HepG2 (cell line): ENCODE results near the gene PEX11A. TPM values are rescaled to one million over a fixed set of nuclear protein-coding genes. Genes with fewer than 3 reads are reported as not detected.
A peak's percentile ranks its signal among the peaks of the same experiment; 100 is the strongest.

Experiments used
- MTA1 ChIP-seq: sonication (generic); formaldehyde crosslinking; IDR thresholded peaks from 2 replicates; pipeline ENCODE4 v1.4.0; 2020; ENCODE audit warnings: missing genetic modification reagents, mild to moderate bottlenecking, borderline replicate concordance
- SPEN ChIP-seq: sonication (generic); formaldehyde crosslinking; IDR thresholded peaks from 2 replicates; pipeline ENCODE4 v1.5.1; 2020; ENCODE audit warnings: low read depth, mild to moderate bottlenecking, missing genetic modification reagents
- ZBTB21 ChIP-seq: sonication (generic); formaldehyde crosslinking; IDR thresholded peaks from 2 replicates; pipeline ENCODE4 v1.4.0; 2020; ENCODE audit warnings: missing genetic modification reagents
- ZFP37 ChIP-seq: sonication (generic); formaldehyde crosslinking; IDR thresholded peaks from 2 replicates; pipeline ENCODE4 v1.4.0; 2020; ENCODE audit warnings: missing genetic modification reagents, borderline replicate concordance
- ZNF124 ChIP-seq: sonication (generic); formaldehyde crosslinking; IDR thresholded peaks from 2 replicates; pipeline ENCODE4 v1.4.0; 2020; ENCODE audit warnings: missing genetic modification reagents
- ZNF605 ChIP-seq: sonication (generic); formaldehyde crosslinking; IDR thresholded peaks from 2 replicates; pipeline ENCODE4 v1.8.0; 2022; ENCODE audit warnings: mild to moderate bottlenecking, missing genetic modification reagents
- ZNF672 ChIP-seq: sonication (generic); formaldehyde crosslinking; IDR thresholded peaks from 2 replicates; pipeline ENCODE4 v1.8.1; 2022; ENCODE audit warnings: missing genetic modification reagents
- ZNF775 ChIP-seq: sonication (generic); formaldehyde crosslinking; IDR thresholded peaks from 2 replicates; pipeline ENCODE4 v1.4.0; 2020; ENCODE audit warnings: missing genetic modification reagents, mild to moderate bottlenecking, moderate library complexity, borderline replicate concordance
- ZZZ3 ChIP-seq: sonication (generic); formaldehyde crosslinking; IDR thresholded peaks from 2 replicates; pipeline ENCODE4 v1.4.0; 2020; ENCODE audit warnings: missing genetic modification reagents, mild to moderate bottlenecking, borderline replicate concordance
- polyA plus RNA-seq, 8 experiments: library from polyadenylated mRNA; depleted of rRNA in 3 of 8; stranded (reverse) in 7 of 8; unstranded in 1 of 8; fragments of >200 nt; fragmentation: Illumina TruSeq in 4 of 8; extraction: Trizol in 4 of 8; gene quantifications; 2 replicates each; pipeline versions ENCODE4 v1.2.1 to v1.2.3, GENCODE V29; 2011 to 2016; ENCODE audit warnings: low read depth in 4 of 8, missing spikeins in 1 of 8, mixed read lengths in 1 of 8; ENCODE audit not compliant: insufficient read depth in 1 of 8
- total RNA-seq, 5 experiments: library from RNA; depleted of rRNA; stranded (reverse); fragments of >200 nt; fragmentation: Illumina TruSeq; extraction: Trizol; gene quantifications; 2 replicates each; pipeline ENCODE4 v1.2.3, GENCODE V29; 2016; ENCODE audit warnings: low read depth in 1 of 5
- TF ChIP-seq, protein P1 (sequence below): sonication (generic); formaldehyde crosslinking; IDR thresholded peaks from 2 replicates; pipeline ENCODE4 v1.9.0; 2022; ENCODE audit warnings: low read depth, missing genetic modification reagents
- TF ChIP-seq, protein P2 (sequence below): sonication (generic); formaldehyde crosslinking; IDR thresholded peaks from 2 replicates; pipeline ENCODE4 v1.8.0; 2022; ENCODE audit warnings: missing genetic modification reagents, mild to moderate bottlenecking, inconsistent platforms, borderline replicate concordance
- TF ChIP-seq, protein P3 (sequence below): sonication (generic); formaldehyde crosslinking; IDR thresholded peaks from 2 replicates; pipeline ENCODE4 v1.4.0; 2020; ENCODE audit warnings: missing genetic modification reagents
- TF ChIP-seq, protein P4 (sequence below): sonication (generic); formaldehyde crosslinking; IDR thresholded peaks from 2 replicates; pipeline ENCODE4 v1.4.0; 2020; ENCODE audit warnings: mild to moderate bottlenecking, missing genetic modification reagents, borderline replicate concordance
- TF ChIP-seq, protein P5 (sequence below), 2 experiments: sonication (generic) in 1 of 2; formaldehyde crosslinking in 1 of 2; IDR thresholded peaks; 2 replicates each; pipeline versions ENCODE4 v1.4.0 to v1.6.1; 2016 to 2020; ENCODE audit warnings: borderline replicate concordance in 1 of 2, low read depth in 1 of 2, mild to moderate bottlenecking in 1 of 2, missing genetic modification reagents in 1 of 2
- TF ChIP-seq, protein P6 (sequence below): sonication (generic); formaldehyde crosslinking; IDR thresholded peaks from 2 replicates; pipeline ENCODE4 v1.4.0; 2020; ENCODE audit warnings: missing genetic modification reagents

PEX11A gene
- total and polyA plus RNA-seq, 2 of the 13 experiments (the other 11 are each of a cell fraction or from before 2014, with no cell fraction given) = 9.9 to 15.1 TPM

DNA sequence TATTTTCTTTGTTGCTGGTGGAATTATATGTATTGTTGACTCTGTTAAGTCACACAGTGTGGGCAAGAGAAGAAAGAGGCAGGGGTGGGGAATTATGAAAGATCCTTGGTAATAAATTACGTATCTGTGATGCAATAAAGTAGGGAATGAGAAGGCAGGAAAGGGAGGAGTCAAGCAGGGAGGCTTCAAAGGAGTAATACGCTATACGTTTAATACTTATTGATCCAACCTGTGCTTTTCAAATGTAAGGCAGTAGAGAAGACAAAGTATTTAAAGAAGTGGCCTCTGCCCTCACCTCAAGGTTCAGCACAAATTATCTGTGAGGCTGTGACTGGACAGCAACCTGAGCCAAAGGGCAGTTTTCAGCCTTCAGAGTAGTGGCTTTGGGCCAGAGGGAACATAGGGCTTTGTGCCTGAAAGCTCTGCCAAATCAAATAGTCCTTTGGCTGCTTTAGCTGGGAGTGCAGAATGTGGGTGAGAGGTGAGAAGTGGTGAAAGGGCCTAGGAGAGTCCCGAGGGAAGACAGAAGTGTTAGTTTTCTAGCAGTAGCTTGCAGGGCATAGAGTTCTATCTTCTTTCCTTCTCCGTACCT is 10.2 kb downstream of the PEX11A start (continued):
- TF ChIP-seq, protein P1, sequence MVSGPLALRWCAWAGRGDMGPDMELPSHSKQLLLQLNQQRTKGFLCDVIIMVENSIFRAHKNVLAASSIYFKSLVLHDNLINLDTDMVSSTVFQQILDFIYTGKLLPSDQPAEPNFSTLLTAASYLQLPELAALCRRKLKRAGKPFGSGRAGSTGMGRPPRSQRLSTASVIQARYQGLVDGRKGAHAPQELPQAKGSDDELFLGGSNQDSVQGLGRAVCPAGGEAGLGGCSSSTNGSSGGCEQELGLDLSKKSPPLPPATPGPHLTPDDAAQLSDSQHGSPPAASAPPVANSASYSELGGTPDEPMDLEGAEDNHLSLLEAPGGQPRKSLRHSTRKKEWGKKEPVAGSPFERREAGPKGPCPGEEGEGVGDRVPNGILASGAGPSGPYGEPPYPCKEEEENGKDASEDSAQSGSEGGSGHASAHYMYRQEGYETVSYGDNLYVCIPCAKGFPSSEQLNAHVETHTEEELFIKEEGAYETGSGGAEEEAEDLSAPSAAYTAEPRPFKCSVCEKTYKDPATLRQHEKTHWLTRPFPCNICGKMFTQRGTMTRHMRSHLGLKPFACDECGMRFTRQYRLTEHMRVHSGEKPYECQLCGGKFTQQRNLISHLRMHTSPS (CRISPR knock-in tag) = no peak
- TF ChIP-seq ZZZ3 (CRISPR knock-in tag) (no peak), ZNF672 (CRISPR knock-in tag) (no peak), ZBTB21 (peak; percentile 95), ZNF605 (CRISPR knock-in tag) (peak; percentile 46; the same call in 1 of the 2 replicates), ZNF124 (CRISPR knock-in tag) (no peak), SPEN (CRISPR knock-in tag) (peak; percentile 20; the same call in 1 of the 2 replicates), ZNF775 (CRISPR knock-in tag) (no peak), MTA1 (no peak), ZFP37 (CRISPR knock-in tag) (no peak)
- TF ChIP-seq, protein P2, sequence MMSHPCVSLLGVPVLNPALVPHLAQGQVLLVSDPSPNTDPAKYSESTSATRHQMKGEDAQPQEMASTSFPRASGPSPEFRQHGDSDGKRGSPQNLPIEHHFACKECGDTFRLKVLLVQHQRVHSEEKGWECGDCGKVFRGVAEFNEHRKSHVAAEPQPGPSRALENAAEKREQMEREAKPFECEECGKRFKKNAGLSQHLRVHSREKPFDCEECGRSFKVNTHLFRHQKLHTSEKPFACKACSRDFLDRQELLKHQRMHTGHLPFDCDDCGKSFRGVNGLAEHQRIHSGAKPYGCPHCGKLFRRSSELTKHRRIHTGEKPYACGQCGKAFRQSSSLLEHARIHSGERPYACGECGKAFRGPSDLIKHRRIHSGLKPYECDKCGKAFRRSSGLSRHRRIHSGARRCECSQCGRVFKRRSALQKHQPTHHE = no peak
- TF ChIP-seq, protein P3, sequence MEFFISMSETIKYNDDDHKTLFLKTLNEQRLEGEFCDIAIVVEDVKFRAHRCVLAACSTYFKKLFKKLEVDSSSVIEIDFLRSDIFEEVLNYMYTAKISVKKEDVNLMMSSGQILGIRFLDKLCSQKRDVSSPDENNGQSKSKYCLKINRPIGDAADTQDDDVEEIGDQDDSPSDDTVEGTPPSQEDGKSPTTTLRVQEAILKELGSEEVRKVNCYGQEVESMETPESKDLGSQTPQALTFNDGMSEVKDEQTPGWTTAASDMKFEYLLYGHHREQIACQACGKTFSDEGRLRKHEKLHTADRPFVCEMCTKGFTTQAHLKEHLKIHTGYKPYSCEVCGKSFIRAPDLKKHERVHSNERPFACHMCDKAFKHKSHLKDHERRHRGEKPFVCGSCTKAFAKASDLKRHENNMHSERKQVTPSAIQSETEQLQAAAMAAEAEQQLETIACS (CRISPR knock-in tag) = no peak
- TF ChIP-seq, protein P4, sequence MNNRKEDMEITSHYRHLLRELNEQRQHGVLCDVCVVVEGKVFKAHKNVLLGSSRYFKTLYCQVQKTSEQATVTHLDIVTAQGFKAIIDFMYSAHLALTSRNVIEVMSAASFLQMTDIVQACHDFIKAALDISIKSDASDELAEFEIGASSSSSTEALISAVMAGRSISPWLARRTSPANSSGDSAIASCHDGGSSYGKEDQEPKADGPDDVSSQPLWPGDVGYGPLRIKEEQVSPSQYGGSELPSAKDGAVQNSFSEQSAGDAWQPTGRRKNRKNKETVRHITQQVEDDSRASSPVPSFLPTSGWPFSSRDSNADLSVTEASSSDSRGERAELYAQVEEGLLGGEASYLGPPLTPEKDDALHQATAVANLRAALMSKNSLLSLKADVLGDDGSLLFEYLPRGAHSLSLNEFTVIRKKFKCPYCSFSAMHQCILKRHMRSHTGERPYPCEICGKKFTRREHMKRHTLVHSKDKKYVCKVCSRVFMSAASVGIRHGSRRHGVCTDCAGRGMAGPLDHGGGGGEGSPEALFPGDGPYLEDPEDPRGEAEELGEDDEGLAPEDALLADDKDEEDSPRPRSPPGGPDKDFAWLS (CRISPR knock-in tag) = no peak
- TF ChIP-seq, protein P5, sequence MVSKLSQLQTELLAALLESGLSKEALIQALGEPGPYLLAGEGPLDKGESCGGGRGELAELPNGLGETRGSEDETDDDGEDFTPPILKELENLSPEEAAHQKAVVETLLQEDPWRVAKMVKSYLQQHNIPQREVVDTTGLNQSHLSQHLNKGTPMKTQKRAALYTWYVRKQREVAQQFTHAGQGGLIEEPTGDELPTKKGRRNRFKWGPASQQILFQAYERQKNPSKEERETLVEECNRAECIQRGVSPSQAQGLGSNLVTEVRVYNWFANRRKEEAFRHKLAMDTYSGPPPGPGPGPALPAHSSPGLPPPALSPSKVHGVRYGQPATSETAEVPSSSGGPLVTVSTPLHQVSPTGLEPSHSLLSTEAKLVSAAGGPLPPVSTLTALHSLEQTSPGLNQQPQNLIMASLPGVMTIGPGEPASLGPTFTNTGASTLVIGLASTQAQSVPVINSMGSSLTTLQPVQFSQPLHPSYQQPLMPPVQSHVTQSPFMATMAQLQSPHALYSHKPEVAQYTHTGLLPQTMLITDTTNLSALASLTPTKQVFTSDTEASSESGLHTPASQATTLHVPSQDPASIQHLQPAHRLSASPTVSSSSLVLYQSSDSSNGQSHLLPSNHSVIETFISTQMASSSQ (IDR thresholded peaks at IDR 0.05; ENCODE audit: low read depth) = no peak; the same call in 1 of the 2 replicates
- TF ChIP-seq, protein P5 (CRISPR knock-in tag; IDR thresholded peaks at IDR 0.05; ENCODE audit: borderline replicate concordance) = no peak
- TF ChIP-seq, protein P6, sequence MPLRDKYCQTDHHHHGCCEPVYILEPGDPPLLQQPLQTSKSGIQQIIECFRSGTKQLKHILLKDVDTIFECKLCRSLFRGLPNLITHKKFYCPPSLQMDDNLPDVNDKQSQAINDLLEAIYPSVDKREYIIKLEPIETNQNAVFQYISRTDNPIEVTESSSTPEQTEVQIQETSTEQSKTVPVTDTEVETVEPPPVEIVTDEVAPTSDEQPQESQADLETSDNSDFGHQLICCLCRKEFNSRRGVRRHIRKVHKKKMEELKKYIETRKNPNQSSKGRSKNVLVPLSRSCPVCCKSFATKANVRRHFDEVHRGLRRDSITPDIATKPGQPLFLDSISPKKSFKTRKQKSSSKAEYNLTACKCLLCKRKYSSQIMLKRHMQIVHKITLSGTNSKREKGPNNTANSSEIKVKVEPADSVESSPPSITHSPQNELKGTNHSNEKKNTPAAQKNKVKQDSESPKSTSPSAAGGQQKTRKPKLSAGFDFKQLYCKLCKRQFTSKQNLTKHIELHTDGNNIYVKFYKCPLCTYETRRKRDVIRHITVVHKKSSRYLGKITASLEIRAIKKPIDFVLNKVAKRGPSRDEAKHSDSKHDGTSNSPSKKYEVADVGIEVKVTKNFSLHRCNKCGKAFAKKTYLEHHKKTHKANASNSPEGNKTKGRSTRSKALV (CRISPR knock-in tag) = no peak
